ENCODE measurements around the gene ELF4.
A peak's percentile ranks its signal among the peaks of the same experiment; 100 is the strongest.
"Not testable (repeated sequence)": the region's sequence is repeated elsewhere in the genome, so short reads cannot be mapped to it uniquely, and the experiment has no call there.

Gene ELF4

GRCh38 chrX:130110379-130111219, at the start of gene ELF4:
Gene ELF4, minus strand, starts transcription at chrX:130110497. Its CDS starts 29,167 bp downstream, at chrX:130081330.
- peak; percentile 12 for DNase-seq (ENCODE audit: low spot score)

DNA sequence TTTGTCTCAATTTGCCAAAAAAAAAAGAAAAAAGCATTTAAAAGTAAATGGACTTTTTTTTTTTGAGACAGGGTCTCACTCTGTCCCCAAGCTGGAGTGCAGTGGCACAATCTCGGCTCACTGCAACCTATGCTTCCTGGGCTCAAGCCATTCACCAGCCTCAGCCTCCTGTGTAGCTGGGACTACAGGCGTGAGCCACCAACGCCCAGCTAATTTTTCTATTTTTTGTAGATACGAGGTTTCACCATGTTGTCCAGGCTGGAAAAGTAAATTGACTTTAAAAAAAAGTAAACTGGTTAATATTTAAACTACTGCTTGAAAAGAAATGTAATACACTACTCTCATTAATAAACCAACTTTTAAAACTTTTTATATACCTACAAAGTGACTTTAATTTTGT, 49.5 kb upstream of the ELF4 start:
- no peak for DNase-seq (ENCODE audit: low spot score)

DNA sequence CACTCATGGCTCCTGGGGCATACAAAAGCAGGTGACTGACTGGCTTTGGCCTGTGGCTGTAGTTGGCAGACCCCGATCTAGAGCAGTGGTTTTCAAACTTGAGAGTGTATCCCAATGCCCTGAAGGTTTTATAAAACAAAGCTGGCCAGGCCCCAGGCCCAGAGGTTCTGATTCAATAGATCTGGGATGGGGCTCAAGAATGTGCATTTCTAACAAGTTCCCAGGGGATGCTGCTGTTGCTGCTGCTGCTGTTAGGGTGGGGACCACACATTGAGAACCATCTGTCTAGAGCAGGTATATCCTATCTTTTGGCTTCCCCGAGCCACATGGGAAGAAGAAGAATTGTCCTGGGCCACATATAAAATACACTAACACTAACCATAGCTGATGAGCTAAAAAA, 48.0 kb upstream of the ELF4 start:
- no peak for DNase-seq (ENCODE audit: low spot score)

- no peak for DNase-seq (ENCODE audit: low spot score)
These were observed 45.3 kb upstream of the ELF4 start for GRCh38 chrX:130155564-130155963.

- no peak for DNase-seq (ENCODE audit: low spot score)
These were observed 37.3 kb upstream of the ELF4 start for GRCh38 chrX:130147631-130148030.

- no peak for DNase-seq (ENCODE audit: low spot score)
These were observed 34.8 kb upstream of the ELF4 start for GRCh38 chrX:130145123-130145522.

GRCh38 chrX:130144509-130144908, 34.2 kb upstream of the ELF4 start:
- DNase-seq (ENCODE audit: low spot score), result no peak

DNA sequence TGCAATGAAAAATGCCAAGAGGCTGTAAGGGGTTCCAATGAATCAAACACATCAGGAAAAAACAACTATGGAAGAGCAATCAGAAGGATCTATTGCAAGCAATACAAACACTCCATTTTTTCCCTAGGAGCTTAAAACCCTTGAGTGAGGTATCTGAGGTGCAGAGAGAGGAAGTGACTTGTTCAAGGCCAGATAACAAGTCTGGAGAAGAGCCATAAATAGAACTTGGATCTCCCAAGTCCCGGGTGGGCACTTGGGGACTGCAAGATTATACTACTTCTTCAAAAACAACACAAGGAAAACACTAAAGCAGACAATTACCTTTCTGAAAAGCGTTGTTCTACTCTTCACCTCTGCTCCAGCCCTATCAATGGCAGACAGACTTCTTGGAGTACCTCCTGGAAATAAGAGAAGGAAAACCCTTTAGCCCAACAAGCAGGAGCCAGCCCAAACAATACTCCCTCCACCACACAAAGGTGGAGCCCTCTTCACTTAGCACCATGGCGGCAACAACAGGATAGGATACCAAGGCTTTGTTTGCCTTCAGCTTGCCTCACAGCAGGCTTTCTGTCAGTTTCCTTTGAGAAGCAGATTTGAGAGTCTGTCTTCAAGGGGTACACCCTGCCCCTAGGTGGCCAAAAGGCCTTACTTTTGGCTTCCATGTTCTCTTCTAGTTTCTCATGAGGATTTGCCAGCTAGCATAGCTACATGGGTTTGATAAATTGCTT, 29.3 kb upstream of the ELF4 start:
- DNase-seq (ENCODE audit: low spot score), result no peak

DNA sequence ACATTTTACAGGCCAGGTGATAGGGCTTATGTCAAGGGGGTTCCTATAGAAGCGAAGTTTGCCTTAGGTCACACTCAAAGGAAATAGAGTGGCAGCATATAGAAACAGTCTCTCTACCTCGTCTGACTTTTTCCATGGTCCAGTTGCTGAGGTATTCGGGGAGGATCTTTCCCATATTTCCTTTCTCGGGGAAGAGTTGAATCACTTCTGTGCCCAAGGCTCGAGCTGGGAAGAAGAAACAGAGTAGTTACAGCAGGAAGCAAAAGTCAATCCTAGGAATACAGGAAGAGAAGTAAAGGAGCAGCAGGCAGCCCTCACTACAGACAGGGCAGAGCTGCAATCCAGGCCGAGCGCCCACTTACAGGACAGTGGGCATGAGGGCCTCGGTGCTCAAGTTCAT, 26.7 kb upstream of the ELF4 start:
- no peak for DNase-seq (ENCODE audit: low spot score)

DNA sequence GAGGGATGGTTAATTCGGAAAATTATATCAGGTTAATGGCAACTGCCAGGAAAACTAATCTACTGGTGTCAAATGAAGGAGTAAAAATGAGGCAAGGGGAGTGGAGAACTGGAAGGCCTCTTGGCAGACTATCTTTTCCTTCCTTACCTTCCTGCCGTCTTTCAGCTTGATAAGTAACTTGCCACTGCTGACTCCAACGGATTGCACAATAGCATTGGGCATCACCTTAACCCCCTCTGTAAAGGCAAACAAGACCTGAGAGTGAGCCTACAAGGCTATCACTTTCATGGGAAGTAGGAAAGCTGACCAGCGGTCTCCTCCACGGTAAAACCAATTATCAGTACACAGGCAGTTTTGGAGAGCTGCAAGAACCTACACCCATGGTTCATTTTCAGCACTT, 26.2 kb upstream of the ELF4 start:
- no peak for DNase-seq (ENCODE audit: low spot score)

DNA sequence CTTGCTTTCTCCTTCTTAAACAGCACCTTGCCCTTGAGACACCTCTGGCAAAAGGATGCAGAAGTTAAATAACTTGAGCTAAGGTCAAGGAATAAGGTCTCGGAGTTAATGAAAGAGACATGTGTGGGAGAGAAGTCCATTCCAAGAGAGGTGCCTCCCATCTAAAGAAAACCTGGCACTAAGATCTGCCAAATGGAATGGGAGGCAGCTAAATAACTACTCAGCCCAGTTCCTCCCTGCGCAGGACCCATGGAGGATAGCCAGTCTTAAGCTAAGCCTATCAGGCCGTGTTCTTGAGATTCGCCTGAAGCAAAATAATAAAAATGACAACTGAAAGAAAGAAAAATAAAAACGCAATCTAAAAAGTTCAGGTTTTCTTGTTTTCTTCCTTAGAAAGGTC, 20.7 kb upstream of the ELF4 start:
- DNase-seq (ENCODE audit: low spot score), result no peak

- DNase-seq (ENCODE audit: low spot score), result peak; percentile 25
These were observed 15.0 kb upstream of the ELF4 start for GRCh38 chrX:130125091-130125874.

DNA sequence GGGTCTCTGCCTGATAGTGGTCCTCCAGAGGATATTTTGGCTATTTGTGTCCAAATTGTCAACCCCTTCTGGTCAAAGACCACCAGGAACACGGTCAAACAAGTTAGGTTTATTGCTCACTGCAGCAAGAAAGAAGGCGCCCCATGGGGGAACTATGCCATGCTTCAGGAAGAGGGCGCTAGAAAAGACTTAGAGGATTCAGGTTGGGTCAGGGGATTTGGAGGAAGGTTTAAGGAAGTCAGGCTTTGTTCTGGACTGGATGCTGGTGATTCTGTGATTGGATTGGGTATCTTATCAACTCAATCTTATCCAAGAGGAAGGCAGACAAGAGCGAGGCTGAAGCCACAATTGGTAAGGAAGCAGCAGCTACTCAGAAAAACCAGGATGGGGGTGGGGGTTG, 14.3 kb upstream of the ELF4 start:
- DNase-seq (ENCODE audit: low spot score), result no peak

GRCh38 chrX:130121505-130121800, 11.2 kb upstream of the ELF4 start:
- no peak for DNase-seq (ENCODE audit: low spot score)

DNA sequence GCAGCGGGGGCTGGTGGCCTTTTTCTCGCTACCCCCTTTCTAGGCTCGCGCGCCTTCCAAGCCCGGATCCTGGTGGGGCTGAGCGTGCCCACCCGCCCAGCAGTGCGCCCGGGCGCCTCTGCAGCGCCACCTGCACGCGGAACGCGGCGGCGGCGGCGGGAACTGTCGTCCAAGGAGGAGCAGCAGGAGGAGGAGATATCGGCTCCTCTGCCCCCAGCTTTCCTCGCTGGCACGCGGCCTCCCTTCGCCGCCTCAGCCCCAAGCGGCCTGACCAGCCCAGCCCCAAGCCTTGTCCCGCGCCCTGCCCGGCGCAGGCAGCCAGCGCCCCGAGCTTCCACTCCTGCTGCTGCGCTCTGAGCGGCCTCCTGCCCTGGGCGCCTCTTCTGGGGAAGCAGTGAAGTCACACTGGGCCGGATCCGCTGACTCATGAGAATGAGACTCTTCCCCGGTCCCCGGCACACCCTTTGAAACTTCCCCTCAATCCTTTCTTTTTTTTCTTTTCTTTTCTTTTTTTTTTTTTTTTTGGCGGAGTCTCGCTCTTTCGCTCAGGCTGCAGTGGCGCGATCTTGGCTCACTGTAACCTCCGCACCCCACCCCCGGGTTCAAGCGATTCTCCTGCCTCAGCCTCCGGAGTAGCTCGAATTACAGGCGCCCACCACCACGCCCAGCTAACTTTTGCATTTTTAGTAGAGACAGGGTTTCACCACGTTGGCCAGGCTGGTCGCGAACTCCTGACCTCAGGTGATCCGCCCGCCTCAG, 10.6 kb upstream of the ELF4 start:
- peak; percentile 65 for DNase-seq (ENCODE audit: low spot score)

DNA sequence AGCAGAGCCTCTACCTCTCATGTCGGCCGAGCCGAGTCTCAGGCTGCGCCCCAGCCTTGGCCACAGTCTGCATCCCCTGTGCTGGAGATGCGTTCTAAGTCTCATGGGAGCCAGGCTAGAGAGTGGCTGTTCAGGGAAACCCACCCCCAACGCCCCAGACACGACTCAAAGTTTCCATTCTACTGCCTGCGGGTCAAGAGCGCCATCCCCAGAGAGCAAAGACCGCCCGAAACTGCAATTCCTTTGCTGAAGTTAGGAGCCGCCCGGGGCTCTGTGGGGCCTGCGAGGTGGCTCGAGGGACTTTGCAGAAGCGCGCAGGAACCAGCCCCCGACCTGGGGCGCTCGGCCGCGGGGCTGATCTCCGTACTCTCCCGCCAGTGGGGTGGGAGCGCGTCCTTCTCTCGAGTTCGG, 10.0 kb upstream of the ELF4 start:
- no peak for DNase-seq (ENCODE audit: low spot score)

DNA sequence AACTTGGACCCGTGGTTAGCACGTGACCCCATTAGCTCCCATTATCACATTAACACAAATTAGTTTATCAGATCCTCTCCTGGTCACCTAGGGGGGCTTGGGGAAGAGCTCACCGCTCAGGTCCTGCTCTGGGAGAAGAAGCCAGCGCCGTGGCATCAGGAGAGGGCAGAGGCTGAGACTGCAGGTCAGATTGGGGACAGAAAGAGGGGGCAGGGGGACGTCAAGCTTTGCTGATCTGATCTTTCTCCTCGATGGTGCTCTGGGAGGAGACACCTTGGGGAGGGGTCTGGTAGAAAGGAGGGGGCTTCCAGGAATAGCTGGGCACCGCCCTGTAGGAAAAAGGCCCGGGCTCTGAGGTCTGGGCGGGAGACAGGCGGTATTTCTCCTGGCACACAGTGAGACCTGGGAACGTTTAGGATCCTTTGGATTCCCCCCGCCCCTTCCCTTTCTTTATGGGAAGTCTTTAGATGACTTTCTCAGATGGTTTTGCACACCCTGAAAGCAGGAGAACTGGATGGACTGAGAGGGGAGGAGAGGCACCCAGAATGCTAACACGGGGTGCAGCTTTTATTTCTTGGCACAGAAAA, 9.1 kb upstream of the ELF4 start:
- no peak for DNase-seq (ENCODE audit: low spot score)

DNA sequence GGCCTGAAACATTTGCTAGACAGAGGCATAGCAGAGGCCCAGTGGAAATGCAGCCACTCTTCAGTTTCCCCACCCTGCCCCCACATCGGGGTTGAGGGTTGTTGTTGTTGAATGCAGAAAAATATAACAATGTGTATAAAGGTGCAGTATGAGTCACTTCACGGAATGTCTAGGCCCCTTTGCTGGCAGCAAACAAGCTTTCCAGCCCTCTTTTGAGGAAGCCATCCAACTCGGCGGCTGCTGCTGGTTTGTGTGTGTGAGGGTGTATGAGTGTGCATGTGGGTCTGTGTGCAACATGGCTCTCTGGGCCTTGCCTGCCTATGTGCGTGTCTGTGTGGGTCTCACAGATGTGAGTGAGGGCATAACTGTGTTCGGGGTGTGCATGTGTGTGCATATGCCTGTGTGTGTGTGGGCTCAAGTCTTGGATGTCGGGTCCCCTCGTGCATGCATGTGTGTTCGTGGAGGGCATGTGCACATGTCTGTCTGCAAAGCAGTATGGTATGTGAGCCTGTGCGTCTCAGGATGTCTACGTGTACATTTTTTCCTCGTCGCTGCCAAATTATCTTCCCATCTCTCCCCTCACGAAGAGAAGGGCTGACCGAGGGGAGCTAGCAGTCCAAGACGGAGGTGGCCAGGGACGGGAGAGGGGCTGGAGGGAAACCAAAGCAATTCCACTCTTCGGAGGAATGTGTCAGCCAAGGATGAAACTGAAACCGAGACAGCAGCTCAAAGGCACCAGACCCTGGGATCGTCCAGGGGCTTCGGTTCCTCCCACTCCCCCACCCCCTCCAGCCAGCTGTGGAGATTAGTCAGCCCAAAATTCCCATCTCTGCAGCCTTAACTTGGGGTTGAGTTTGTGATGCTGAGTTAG, 8.4 kb upstream of the ELF4 start:
- no peak for DNase-seq (ENCODE audit: low spot score)

DNA sequence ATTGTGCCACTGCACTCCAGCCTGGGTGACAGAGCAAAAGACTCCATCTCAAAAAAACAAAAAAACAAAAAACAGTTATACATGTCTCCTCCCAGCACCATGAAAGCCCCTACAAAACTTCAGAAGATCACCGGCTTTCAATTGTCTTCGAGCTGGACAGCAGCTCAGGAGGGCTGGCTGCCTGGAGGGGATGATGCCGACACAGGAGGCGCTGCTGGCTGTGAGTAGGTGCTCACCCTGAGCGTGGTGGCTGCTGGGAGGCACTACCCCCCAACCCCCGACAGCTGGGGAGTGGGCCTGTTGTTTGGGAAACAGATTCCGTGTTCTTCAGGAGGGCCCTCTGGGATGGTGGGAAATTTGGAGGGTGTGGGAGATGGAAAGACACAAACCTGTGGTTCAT, 6.9 kb upstream of the ELF4 start:
- DNase-seq (ENCODE audit: low spot score), result no peak

- DNase-seq (ENCODE audit: low spot score), result not testable (repeated sequence)
These were observed 5.0 kb upstream of the ELF4 start for GRCh38 chrX:130115119-130115885.

Data from Ammon's horn (tissue), 1 donor.